ENCODE data around the gene TEKTIP1.
"Not testable (repeated sequence)": the region's sequence is repeated elsewhere in the genome, so short reads cannot be mapped to it uniquely, and the experiment has no call there.

Gene TEKTIP1

DNA sequence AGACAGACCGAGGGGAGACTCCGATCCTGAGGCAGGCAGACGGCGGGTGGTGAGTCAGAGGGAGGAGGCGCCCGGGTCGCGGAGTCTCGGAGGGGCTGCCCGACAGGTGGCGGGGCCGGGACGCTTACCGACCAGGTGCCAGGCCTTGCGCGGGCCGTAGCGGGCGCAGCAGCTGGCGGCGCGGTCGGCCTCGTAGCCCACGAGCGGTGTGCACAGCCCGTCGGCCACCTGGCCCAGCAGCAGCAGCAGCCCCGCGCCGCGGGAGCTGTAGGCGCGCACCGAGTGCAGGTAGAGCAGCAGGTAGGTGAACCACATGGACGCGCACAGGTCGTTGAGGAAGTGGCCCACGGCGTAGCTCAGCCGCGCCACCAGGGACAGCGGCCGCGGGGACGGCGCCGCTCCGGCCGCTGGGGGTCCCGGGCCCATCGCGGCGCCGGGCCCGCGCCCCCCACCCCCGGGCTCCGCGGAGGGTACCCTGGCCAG, 18.0 kb downstream of the TEKTIP1 start:
- Histone ChIP-seq H3K79me2 (ENCODE audit: low read length) (peaks cover 50% of the 10 kb centered on the region), H3K4me2 (ENCODE audit: low read length) (peak overlapping the region; percentile 93), H3K4me3 (ENCODE audit: low read length) (peak overlapping the region; percentile 95), H2AFZ (ENCODE audit: low read depth, low read length) (no peak overlapping the region), H3K9me3 (ENCODE audit: insufficient read depth, low read length) (no peaks in the 10 kb centered on the region), H3K4me1 (ENCODE audit: low read length) (peaks cover 44% of the 10 kb centered on the region), H3K27me3 (ENCODE audit: low read depth, low read length) (no peaks in the 10 kb centered on the region), H3K9ac (ENCODE audit: low read length) (peak overlapping the region; percentile 90), H3K36me3 (replicated peaks; ENCODE audit: low read depth, low read length) (peaks cover 13% of the 10 kb centered on the region), H3K27ac (ENCODE audit: low read length) (peak overlapping the region; percentile 23), H4K20me1 (ENCODE audit: insufficient read depth, low read length) (peaks cover 6% of the 10 kb centered on the region)
- TF ChIP-seq EZH2phosphoT487 (IDR thresholded peaks at IDR 0.05; ENCODE audit: low read depth), result no peak
- TF ChIP-seq, protein P1, sequence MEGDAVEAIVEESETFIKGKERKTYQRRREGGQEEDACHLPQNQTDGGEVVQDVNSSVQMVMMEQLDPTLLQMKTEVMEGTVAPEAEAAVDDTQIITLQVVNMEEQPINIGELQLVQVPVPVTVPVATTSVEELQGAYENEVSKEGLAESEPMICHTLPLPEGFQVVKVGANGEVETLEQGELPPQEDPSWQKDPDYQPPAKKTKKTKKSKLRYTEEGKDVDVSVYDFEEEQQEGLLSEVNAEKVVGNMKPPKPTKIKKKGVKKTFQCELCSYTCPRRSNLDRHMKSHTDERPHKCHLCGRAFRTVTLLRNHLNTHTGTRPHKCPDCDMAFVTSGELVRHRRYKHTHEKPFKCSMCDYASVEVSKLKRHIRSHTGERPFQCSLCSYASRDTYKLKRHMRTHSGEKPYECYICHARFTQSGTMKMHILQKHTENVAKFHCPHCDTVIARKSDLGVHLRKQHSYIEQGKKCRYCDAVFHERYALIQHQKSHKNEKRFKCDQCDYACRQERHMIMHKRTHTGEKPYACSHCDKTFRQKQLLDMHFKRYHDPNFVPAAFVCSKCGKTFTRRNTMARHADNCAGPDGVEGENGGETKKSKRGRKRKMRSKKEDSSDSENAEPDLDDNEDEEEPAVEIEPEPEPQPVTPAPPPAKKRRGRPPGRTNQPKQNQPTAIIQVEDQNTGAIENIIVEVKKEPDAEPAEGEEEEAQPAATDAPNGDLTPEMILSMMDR (IDR thresholded peaks at IDR 0.05; ENCODE audit: low read depth, low read length), result no peak

DNA sequence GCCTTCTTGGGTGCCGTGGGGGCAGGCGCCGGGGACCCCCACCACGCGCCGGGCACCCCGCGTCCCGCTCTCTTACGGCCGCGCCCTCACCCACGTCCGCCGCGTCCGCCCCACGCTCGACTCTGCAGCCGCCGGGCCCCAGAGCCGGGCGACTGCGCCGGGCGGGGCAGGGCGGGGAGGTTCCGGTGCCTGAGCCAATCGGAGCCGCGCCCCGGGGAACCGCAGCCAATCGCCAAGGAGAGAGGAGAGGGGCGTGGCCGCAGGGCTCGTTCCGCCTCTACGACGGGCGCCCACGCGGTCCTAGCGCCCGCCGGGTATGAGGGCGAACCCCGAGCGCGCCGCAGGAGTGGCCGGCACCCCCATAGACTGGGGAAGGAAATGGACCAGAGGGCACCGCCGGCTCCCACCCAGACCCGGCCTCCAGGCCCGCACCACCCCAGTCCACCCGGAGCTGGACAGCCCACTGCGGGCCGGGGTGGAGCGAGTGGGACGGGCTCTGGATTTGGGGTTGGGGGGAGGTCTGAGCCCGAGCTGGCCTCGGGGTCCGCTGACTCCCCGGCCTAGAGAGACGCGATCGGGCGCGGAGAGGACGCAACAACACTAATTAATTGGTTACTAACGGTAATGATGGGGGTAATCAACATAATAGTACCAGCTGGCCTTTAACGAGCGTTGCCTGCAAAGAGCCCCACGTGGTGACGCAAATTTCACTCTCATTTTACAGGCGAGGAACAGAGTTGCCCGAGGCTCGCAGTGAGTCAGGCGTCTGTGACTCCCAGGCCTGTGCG, 18.7 kb downstream of the TEKTIP1 start, which contains the start of gene MFSD12:
MFSD12 (minus strand) TSS at position 126 of the 788 bp plus-strand sequence. CDS start 183 bp downstream, outside the sequence.
- peaks cover 13% of the 10 kb centered on the region for H3K36me3 ChIP-seq (replicated peaks; ENCODE audit: low read depth, low read length)
- peaks cover 45% of the 10 kb centered on the region for H3K79me2 ChIP-seq (ENCODE audit: low read length)
- H3K27me3 ChIP-seq (ENCODE audit: low read depth, low read length), result no peaks in the 10 kb centered on the region
- peak within 1 kb of the TSS; percentile 93 for H3K4me2 ChIP-seq (ENCODE audit: low read length)
- peak within 1 kb of the TSS; percentile 68 for H2AFZ ChIP-seq (ENCODE audit: low read depth, low read length)
- H4K20me1 ChIP-seq (ENCODE audit: insufficient read depth, low read length), result peaks cover 6% of the 10 kb centered on the region
- H3K9me3 ChIP-seq (ENCODE audit: insufficient read depth, low read length), result no peaks in the 10 kb centered on the region
- TF ChIP-seq EZH2phosphoT487 (IDR thresholded peaks at IDR 0.05; ENCODE audit: low read depth), result no peak
- TF ChIP-seq, protein P1 (IDR thresholded peaks at IDR 0.05; ENCODE audit: low read depth, low read length), result no peak
- H3K4me3 ChIP-seq (ENCODE audit: low read length), result peak within 1 kb of the TSS; percentile 95
- peak within 1 kb of the TSS; percentile 60 for H3K27ac ChIP-seq (ENCODE audit: low read length)
- peak within 1 kb of the TSS; percentile 90 for H3K9ac ChIP-seq (ENCODE audit: low read length)
- peaks cover 41% of the 10 kb centered on the region for H3K4me1 ChIP-seq (ENCODE audit: low read length)

DNA sequence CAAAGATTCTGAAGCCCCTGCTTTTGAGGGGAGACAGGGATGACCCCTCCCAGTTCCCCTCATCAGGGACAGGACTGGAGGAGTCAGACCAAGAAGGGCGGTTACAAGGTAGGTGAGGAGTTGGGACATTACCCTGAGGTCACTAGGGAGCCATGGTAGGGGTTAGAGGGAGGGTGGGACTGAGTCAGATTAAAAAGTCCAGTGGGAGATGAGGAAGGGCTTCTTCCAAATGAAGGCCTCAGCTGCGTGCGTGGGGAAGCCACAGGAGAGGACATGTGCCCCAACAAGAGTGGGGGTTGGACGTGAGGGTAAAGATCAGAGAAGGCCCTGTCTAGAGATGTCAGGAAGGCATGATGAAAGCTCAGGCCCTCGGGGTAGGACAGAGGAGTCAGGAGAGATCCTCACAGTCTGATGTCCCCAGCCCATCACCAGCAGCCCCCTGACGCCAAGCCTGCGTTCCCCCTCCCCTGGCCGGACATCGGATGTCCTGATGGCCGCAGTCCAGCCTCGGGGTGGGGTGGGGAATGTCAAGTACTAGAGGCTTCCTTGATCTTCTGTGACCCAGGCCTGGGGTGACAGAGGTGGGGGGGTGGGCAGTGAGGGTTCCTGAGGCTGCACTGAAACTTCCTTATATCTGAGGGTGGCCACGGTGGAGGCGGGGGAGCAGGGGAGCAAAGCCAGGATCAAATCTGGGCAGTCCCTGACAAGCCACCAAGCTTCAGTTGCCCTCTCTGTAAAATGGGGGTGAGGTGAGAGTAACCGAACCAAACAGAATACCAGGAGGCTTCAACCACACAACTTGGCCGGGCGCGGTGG, 24.9 kb downstream of the TEKTIP1 start:
- Histone ChIP-seq H3K27ac (ENCODE audit: low read length) (no peak overlapping the region), H3K9ac (ENCODE audit: low read length) (no peak overlapping the region), H3K27me3 (ENCODE audit: low read depth, low read length) (no peaks in the 10 kb centered on the region), H3K4me3 (ENCODE audit: low read length) (no peak overlapping the region), H3K36me3 (replicated peaks; ENCODE audit: low read depth, low read length) (no peaks in the 10 kb centered on the region), H3K9me3 (ENCODE audit: insufficient read depth, low read length) (no peaks in the 10 kb centered on the region), H3K79me2 (ENCODE audit: low read length) (no peaks in the 10 kb centered on the region), H4K20me1 (ENCODE audit: insufficient read depth, low read length) (no peaks in the 10 kb centered on the region), H3K4me2 (ENCODE audit: low read length) (no peak overlapping the region), H2AFZ (ENCODE audit: low read depth, low read length) (no peak overlapping the region), H3K4me1 (ENCODE audit: low read length) (no peaks in the 10 kb centered on the region)
- TF ChIP-seq, protein P1 (IDR thresholded peaks at IDR 0.05; ENCODE audit: low read depth, low read length), result no peak
- TF ChIP-seq EZH2phosphoT487 (IDR thresholded peaks at IDR 0.05; ENCODE audit: low read depth), result no peak

DNA sequence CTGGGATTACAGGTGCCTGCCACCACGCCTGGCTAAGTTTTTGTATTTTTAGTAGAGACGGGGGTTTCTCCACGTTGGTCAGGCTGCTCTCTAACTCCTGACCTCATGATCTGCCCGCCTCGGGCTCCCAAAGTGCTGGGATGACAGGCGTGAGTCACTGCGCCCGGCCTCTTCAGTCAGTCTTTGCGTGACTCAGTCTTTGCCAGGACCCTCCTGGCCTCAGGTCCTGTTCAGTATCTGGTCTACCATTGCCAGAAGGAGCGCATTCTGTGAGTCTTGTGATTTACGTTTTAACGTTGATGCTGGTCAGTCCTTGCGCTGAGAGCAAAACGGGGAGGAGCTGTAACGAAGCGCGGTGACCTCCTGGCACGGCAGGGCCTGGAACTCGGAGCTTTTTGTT, 26.2 kb downstream of the TEKTIP1 start:
- TF ChIP-seq, protein P1 (IDR thresholded peaks at IDR 0.05; ENCODE audit: low read depth, low read length), result no peak
- TF ChIP-seq EZH2phosphoT487 (IDR thresholded peaks at IDR 0.05; ENCODE audit: low read depth), result no peak
- no peak overlapping the region for H3K4me3 ChIP-seq (ENCODE audit: low read length)
- H3K4me2 ChIP-seq (ENCODE audit: low read length), result no peak overlapping the region
- no peaks in the 10 kb centered on the region for H4K20me1 ChIP-seq (ENCODE audit: insufficient read depth, low read length)
- no peak overlapping the region for H3K27ac ChIP-seq (ENCODE audit: low read length)
- H3K9ac ChIP-seq (ENCODE audit: low read length), result no peak overlapping the region
- no peaks in the 10 kb centered on the region for H3K9me3 ChIP-seq (ENCODE audit: insufficient read depth, low read length)
- H3K36me3 ChIP-seq (replicated peaks; ENCODE audit: low read depth, low read length), result no peaks in the 10 kb centered on the region
- H2AFZ ChIP-seq (ENCODE audit: low read depth, low read length), result no peak overlapping the region
- no peaks in the 10 kb centered on the region for H3K4me1 ChIP-seq (ENCODE audit: low read length)
- no peaks in the 10 kb centered on the region for H3K79me2 ChIP-seq (ENCODE audit: low read length)
- H3K27me3 ChIP-seq (ENCODE audit: low read depth, low read length), result no peaks in the 10 kb centered on the region

DNA sequence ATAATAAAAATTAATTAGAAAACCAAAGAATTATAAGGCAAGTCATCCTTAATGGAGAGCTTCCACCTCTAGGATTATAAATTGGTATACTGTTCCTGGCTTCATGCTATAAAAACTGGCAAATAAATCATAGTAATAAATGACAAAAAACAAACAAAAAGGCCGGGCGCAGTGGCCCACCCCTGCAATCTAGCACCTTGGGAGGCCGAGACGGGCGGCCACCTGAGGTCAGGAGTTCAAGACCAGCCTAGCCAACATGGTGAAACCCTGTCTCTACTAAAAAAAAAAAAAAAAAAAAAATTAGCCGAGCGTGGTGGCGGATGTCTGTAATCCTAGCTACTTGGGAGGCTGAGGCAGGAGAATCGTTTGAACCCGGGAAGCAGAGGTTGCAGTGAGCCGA, 31.1 kb downstream of the TEKTIP1 start:
- H2AFZ ChIP-seq (ENCODE audit: low read depth, low read length); H3K9me3 ChIP-seq (ENCODE audit: insufficient read depth, low read length); H3K4me2 ChIP-seq (ENCODE audit: low read length); H3K79me2 ChIP-seq (ENCODE audit: low read length); H4K20me1 ChIP-seq (ENCODE audit: insufficient read depth, low read length); H3K4me3 ChIP-seq (ENCODE audit: low read length); H3K27ac ChIP-seq (ENCODE audit: low read length); H3K36me3 ChIP-seq (replicated peaks; ENCODE audit: low read depth, low read length); H3K4me1 ChIP-seq (ENCODE audit: low read length); H3K9ac ChIP-seq (ENCODE audit: low read length); H3K27me3 ChIP-seq (ENCODE audit: low read depth, low read length): not testable (repeated sequence)
